ENCODE data around the gene MAFB. TPM values are rescaled to one million over a fixed set of nuclear protein-coding genes. Genes with fewer than 3 reads are reported as not detected.

The MAFB gene
- total RNA-seq, 4 donors from 2014 or later: 36.2 to 61.7 (median 39.6) TPM

GRCh38 chr20:40713508-40713907 lies 24.5 kb upstream of the MAFB start:
- H3K27ac ChIP-seq: no peak overlapping the region
- no peak for DNase-seq
- intact Hi-C loops (cut with DNase I): no loop called here
- H3K4me1 ChIP-seq: peaks cover 0 to 4% (median 4%) of the 10 kb centered on the region in 3 donors
- WGBS, 2 donors: 59 to 61% methylated on average over 5 to 6 of the region's 6 CpGs
- no peaks in the 10 kb centered on the region for H3K9me3 ChIP-seq
- TF ChIP-seq POLR2A (IDR thresholded peaks at IDR 0.05) (no peak), CTCF (IDR thresholded peaks at IDR 0.05) (no peak)
- H3K36me3 ChIP-seq: no peaks in the 10 kb centered on the region
- peaks cover 0 to 57% (median 0%) of the 10 kb centered on the region in 4 donors for H3K27me3 ChIP-seq
- no peak overlapping the region for H3K4me3 ChIP-seq

GRCh38 chr20:40711079-40711478 lies 22.0 kb upstream of the MAFB start:
- 62 to 68% methylated on average over 13 of the region's 13 CpGs for WGBS, 2 donors
- Histone ChIP-seq H3K27me3 (peaks cover 0 to 59% (median 0%) of the 10 kb centered on the region in 4 donors), H3K4me1 (no peaks in the 10 kb centered on the region), H3K9me3 (no peaks in the 10 kb centered on the region), H3K36me3 (no peaks in the 10 kb centered on the region), H3K27ac (no peak overlapping the region), H3K4me3 (no peak overlapping the region)
- no peak for TF ChIP-seq CTCF (IDR thresholded peaks at IDR 0.05)
- TF ChIP-seq POLR2A (IDR thresholded peaks at IDR 0.05): no peak
- intact Hi-C loops (cut with DNase I): no loop called here
- DNase-seq: no peak

GRCh38 chr20:40710603-40711002 lies 21.6 kb upstream of the MAFB start:
- Histone ChIP-seq H3K27me3 (peaks cover 0 to 59% (median 0%) of the 10 kb centered on the region in 4 donors), H3K4me1 (no peaks in the 10 kb centered on the region), H3K36me3 (no peaks in the 10 kb centered on the region), H3K27ac (no peak overlapping the region), H3K9me3 (no peaks in the 10 kb centered on the region), H3K4me3 (no peak overlapping the region)
- intact Hi-C loops (cut with DNase I): no loop called here
- WGBS, 2 donors: 69 to 73% methylated on average over 13 of the region's 13 CpGs
- no peak for DNase-seq
- TF ChIP-seq CTCF (IDR thresholded peaks at IDR 0.05) (no peak), POLR2A (IDR thresholded peaks at IDR 0.05) (no peak)

- no peak for DNase-seq
- WGBS, 2 donors: 77 to 79% methylated on average over 3 of the region's 3 CpGs
Observed at GRCh38 chr20:40706977-40707582, 18.0 kb upstream of the MAFB start.

More at GRCh38 chr20:40706977-40707582, 18.0 kb upstream of the MAFB start:
- Histone ChIP-seq H3K4me3 (no peak overlapping the region), H3K27me3 (peaks cover 0 to 36% (median 0%) of the 10 kb centered on the region in 4 donors), H3K9me3 (no peaks in the 10 kb centered on the region), H3K27ac (no peak overlapping the region), H3K36me3 (no peaks in the 10 kb centered on the region), H3K4me1 (peaks cover 0 to 4% (median 0%) of the 10 kb centered on the region in 3 donors)
- intact Hi-C loops (cut with DNase I): no loop called here
- TF ChIP-seq CTCF (IDR thresholded peaks at IDR 0.05) (peak in 1 of 6 experiments; percentile 20), POLR2A (IDR thresholded peaks at IDR 0.05) (no peak)
